ENCODE results near the gene FXYD4.

FXYD4 gene, protein sequence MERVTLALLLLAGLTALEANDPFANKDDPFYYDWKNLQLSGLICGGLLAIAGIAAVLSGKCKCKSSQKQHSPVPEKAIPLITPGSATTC

DNA sequence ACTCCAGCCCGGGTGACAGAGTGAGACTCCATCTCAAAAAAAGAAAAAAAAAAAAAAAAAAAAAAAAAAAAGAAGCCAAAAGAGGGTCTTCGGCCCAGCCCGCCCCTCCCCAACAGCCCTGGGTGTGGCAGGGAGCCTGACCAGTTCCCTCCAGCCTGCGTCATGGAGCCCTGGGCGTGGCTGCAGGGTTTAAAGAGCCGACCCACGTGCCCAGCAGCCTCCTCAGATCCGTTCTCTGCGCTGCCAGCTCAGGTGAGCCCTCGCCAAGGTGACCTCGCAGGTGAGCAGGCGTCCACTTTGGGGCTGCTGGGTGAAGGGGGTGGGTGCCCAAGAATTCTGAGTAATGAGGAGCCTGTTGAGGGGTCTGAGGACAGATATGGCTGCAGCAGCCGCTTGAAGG is at the start of gene FXYD4:
Gene FXYD4, plus strand, starts transcription at position 219 of the 400 bp plus-strand sequence. CDS start 2,111 bp downstream, outside the sequence.
- no peak for DNase-seq (ENCODE audit: low read depth)
- in situ Hi-C loops (cut with HindIII; ENCODE audit: low sequenced_read_pairs), result no loop called here
- H3K4me3 ChIP-seq (ENCODE audit: low read depth, low read length), result no peak within 1 kb of the TSS
- TF ChIP-seq, protein P1, sequence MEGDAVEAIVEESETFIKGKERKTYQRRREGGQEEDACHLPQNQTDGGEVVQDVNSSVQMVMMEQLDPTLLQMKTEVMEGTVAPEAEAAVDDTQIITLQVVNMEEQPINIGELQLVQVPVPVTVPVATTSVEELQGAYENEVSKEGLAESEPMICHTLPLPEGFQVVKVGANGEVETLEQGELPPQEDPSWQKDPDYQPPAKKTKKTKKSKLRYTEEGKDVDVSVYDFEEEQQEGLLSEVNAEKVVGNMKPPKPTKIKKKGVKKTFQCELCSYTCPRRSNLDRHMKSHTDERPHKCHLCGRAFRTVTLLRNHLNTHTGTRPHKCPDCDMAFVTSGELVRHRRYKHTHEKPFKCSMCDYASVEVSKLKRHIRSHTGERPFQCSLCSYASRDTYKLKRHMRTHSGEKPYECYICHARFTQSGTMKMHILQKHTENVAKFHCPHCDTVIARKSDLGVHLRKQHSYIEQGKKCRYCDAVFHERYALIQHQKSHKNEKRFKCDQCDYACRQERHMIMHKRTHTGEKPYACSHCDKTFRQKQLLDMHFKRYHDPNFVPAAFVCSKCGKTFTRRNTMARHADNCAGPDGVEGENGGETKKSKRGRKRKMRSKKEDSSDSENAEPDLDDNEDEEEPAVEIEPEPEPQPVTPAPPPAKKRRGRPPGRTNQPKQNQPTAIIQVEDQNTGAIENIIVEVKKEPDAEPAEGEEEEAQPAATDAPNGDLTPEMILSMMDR (IDR thresholded peaks at IDR 0.05; ENCODE audit: low read depth, low read length, missing control alignments), result no peak

DNA sequence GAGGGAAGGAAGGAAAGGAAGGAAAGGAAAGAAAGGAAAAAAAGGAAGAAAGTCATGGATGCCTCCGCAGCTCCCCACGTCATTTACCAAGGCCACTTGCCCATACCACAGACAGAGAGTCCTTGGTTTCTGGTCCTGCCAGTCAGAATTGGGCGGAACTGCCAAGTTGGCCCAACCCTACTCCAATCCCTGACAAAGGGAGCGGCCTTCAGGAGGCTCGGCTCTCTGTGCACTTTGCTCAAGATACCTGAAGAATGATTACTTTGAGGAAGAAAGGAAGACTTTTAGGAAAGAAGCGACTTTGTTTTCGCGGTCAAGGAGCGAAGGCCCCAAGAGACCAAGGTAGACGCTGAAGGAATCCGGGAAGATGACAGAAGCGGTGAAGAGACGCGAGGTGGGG is 49.1 kb upstream of the FXYD4 start:
- DNase-seq (ENCODE audit: low read depth), result no peak
- H3K4me3 ChIP-seq (ENCODE audit: low read depth, low read length), result peak overlapping the region; percentile 26
- in situ Hi-C loops (cut with HindIII; ENCODE audit: low sequenced_read_pairs), result no loop called here
- TF ChIP-seq, protein P1 (IDR thresholded peaks at IDR 0.05; ENCODE audit: low read depth, low read length, missing control alignments), result no peak

DNA sequence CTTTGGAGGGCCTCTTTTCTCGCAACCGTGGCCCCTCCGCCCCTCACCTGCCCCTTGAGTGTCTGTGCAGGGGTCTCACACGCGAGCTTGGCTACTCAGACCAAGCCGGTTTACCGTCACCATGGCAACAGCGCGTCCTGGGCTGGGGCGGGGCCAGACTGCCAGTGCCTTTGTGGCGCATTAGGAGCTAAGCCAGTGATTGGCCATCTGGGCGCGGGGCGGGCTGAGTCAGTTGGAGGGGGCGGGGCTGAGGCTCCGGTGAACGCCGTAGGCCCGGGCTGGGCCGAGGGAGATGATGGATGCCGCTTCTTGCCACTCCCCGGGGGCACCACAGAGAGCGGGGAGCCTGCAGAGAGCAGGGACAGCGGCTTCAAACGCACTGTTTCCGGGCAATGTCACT is 48.7 kb upstream of the FXYD4 start:
- in situ Hi-C loops (cut with HindIII; ENCODE audit: low sequenced_read_pairs), result no loop called here
- peak; percentile 37 for DNase-seq (ENCODE audit: low read depth)
- H3K4me3 ChIP-seq (ENCODE audit: low read depth, low read length), result peak overlapping the region; percentile 26
- TF ChIP-seq, protein P1 (IDR thresholded peaks at IDR 0.05; ENCODE audit: low read depth, low read length, missing control alignments), result no peak

DNA sequence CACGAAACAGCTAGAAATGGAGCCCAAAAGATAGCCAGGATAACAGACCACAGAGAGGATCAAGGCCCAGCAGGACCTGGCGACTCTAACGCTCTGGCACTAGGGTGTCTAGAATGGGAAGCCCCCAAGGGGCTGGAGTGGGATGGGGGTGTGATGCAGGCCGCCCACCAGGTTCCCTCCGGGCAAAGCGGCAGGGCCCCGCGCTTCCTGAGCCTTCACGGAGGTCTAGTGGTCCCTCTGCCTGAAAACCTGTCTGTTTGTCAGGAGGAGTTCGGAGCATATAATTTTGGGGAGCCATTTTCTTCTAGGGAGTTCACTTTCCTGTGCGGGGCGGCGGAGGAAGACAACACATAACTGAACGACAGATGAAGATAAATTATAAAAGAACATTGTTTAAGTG is 48.2 kb upstream of the FXYD4 start:
- DNase-seq (ENCODE audit: low read depth), result no peak
- in situ Hi-C loops (cut with HindIII; ENCODE audit: low sequenced_read_pairs), result no loop called here
- TF ChIP-seq, protein P1 (IDR thresholded peaks at IDR 0.05; ENCODE audit: low read depth, low read length, missing control alignments), result no peak
- H3K4me3 ChIP-seq (ENCODE audit: low read depth, low read length), result peak overlapping the region; percentile 26

DNA sequence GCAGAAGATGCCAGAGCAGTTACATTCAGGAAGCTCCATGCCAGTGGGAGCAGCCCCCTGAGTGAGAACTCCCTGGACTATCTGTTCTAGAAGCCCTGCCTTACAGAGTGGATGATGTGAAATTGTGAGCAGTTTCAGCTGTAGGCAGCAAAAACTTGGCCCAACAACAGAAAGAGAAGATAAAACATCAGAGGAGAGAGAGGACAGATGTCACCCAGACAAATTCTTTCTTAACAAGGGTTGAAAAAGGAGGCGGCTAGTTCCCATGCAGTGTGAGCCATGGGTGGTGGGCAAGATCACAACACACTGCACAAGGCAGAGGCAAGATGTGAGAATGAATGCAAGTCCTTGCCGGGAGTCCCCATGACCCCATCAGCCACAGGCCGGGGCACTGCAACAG is 46.6 kb upstream of the FXYD4 start:
- in situ Hi-C loops (cut with HindIII; ENCODE audit: low sequenced_read_pairs), result no loop called here
- no peak for DNase-seq (ENCODE audit: low read depth)
- TF ChIP-seq, protein P1 (IDR thresholded peaks at IDR 0.05; ENCODE audit: low read depth, low read length, missing control alignments), result no peak
- H3K4me3 ChIP-seq (ENCODE audit: low read depth, low read length), result no peak overlapping the region

DNA sequence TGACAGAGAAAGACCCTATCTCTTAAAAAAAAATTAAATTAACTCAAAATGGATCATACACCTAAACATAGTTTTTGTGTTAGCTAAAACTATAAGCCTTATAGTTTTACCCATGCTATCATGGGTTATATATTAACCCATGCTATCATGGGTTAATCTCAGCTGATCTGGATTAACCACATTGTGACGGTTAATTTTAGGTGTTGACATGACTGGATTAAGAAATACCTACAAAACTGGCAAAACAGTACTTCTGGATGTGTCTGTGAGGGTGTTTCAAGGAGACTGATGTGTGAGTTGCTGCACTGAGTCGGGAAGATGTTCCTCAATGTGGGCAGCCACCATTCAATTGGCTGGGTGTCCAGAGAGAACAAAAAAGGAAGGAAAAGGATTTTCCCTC is 44.3 kb upstream of the FXYD4 start:
- in situ Hi-C loops (cut with HindIII; ENCODE audit: low sequenced_read_pairs), result no loop called here
- H3K4me3 ChIP-seq (ENCODE audit: low read depth, low read length), result no peak overlapping the region
- no peak for DNase-seq (ENCODE audit: low read depth)
- TF ChIP-seq, protein P1 (IDR thresholded peaks at IDR 0.05; ENCODE audit: low read depth, low read length, missing control alignments), result no peak

Data from astrocyte of the cerebellum (primary cell).